Measurements from ENCODE around the gene AP2S1. TPM values are rescaled to one million over a fixed set of nuclear protein-coding genes. Genes with fewer than 3 reads are reported as not detected.
"Not testable (repeated sequence)": the region's sequence is repeated elsewhere in the genome, so short reads cannot be mapped to it uniquely, and the experiment has no call there.

Gene AP2S1
- total and polyA plus RNA-seq, 2 donors (not counting 3 experiments of a cell fraction or from before 2014, with no cell fraction given), result 313 to 376 TPM

DNA sequence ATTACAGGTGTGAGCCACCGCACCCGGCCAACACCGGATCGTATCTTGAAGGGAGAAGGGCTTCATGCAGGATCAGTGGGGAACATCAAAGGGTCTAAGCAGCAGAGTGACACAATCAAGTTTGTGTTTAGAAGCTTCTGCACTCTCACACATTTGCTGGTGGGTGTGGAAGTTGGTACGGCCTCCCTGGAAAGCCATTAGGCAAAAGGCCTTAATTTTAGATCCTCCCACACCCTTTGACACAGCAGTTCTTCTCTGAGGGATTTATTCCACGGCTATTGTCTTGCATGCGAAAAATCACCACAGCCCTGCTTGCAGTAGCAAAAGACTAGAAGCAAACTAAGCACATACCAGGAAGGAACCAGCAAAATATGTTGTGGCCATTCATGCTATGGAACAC, 44.0 kb downstream of the AP2S1 start:
- Histone ChIP-seq H3K9me1 (replicated peaks; ENCODE audit: control insufficient read depth, extremely low read depth, insufficient read depth, low read length) (no peaks in the 10 kb centered on the region), H3K79me2 (ENCODE audit: control insufficient read depth, insufficient read depth, low read length) (no peaks in the 10 kb centered on the region), H3K27ac (ENCODE audit: insufficient read depth, low read depth, low read length) (no peak overlapping the region), H3K36me3 (ENCODE audit: control insufficient read depth in 2 of 2, extremely low read depth in 1 of 2, insufficient read depth in 2 of 2, low read length in 2 of 2) (no peaks in the 10 kb centered on the region), H3K9ac (replicated peaks; ENCODE audit: extremely low read depth, insufficient read depth, low read length) (no peak overlapping the region), H3K27me3 (ENCODE audit: control insufficient read depth in 2 of 2, insufficient read depth in 2 of 2, low read length in 2 of 2) (no peaks in the 10 kb centered on the region), H3K9me3 (replicated peaks; ENCODE audit: control insufficient read depth, insufficient read depth, low read length) (no peaks in the 10 kb centered on the region), H3K4me2 (ENCODE audit: insufficient read depth, low read length) (no peak overlapping the region), H3K4me3 (replicated peaks in 1 of 3; ENCODE audit: insufficient read depth in 1 of 3, low read depth in 1 of 3, low read length in 3 of 3) (no peak overlapping the region), H3K4me1 (ENCODE audit: control insufficient read depth, extremely low read depth, insufficient read depth, low read length) (no peaks in the 10 kb centered on the region), H4K20me1 (replicated peaks; ENCODE audit: control insufficient read depth, extremely low read depth, insufficient read depth, low read length) (no peaks in the 10 kb centered on the region), H2AFZ (ENCODE audit: low read depth, low read length) (no peak overlapping the region)
- no TSS peak for BruUV-seq (replicated peaks)
- dilution Hi-C loops (cut with MboI; ENCODE audit: extremely low pct_ligation_motif_present, low sequenced_read_pairs), result no loop called here
- DNase-seq (ENCODE audit: low read depth, low spot score), result no peak
- TF ChIP-seq JUN (IDR thresholded peaks at IDR 0.05; ENCODE audit: borderline replicate concordance, insufficient read depth, insufficient read length, low read depth) (no peak), POLR2AphosphoS5 (IDR thresholded peaks at IDR 0.05; ENCODE audit: insufficient read depth, low read depth, low read length) (no peak), FOS (IDR thresholded peaks at IDR 0.05; ENCODE audit: borderline replicate concordance, insufficient read depth, low read length) (no peak), POLR2A (IDR thresholded peaks at IDR 0.05; ENCODE audit: low read depth, low read length) (no peak), MYC (IDR thresholded peaks at IDR 0.05; ENCODE audit: low read depth, low read length) (no peak), EZH2 (IDR thresholded peaks at IDR 0.05; ENCODE audit: borderline replicate concordance, low read depth, low read length, severe bottlenecking) (no peak), GATA2 (IDR thresholded peaks at IDR 0.05; ENCODE audit: insufficient read depth, insufficient read length, low read depth, low read length) (no peak)
- TF ChIP-seq, protein P1, sequence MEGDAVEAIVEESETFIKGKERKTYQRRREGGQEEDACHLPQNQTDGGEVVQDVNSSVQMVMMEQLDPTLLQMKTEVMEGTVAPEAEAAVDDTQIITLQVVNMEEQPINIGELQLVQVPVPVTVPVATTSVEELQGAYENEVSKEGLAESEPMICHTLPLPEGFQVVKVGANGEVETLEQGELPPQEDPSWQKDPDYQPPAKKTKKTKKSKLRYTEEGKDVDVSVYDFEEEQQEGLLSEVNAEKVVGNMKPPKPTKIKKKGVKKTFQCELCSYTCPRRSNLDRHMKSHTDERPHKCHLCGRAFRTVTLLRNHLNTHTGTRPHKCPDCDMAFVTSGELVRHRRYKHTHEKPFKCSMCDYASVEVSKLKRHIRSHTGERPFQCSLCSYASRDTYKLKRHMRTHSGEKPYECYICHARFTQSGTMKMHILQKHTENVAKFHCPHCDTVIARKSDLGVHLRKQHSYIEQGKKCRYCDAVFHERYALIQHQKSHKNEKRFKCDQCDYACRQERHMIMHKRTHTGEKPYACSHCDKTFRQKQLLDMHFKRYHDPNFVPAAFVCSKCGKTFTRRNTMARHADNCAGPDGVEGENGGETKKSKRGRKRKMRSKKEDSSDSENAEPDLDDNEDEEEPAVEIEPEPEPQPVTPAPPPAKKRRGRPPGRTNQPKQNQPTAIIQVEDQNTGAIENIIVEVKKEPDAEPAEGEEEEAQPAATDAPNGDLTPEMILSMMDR (IDR thresholded peaks at IDR 0.05; ENCODE audit: extremely low read depth in 1 of 2, insufficient read depth in 1 of 2, low read depth in 1 of 2, low read length in 2 of 2), result no peak
- TF ChIP-seq, protein P2, sequence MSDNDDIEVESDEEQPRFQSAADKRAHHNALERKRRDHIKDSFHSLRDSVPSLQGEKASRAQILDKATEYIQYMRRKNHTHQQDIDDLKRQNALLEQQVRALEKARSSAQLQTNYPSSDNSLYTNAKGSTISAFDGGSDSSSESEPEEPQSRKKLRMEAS (IDR thresholded peaks at IDR 0.05; ENCODE audit: insufficient read depth, insufficient read length), result no peak
- ChIA-PET CTCF (interaction anchor here (1.1 kb wide), 1 partner anchor 37 kb away, joined by 3 read pairs; no protein-coding TSS in a partner anchor), POLR2A (no interaction called here)
- no peak for FAIRE-seq
- intact Hi-C loops (cut with micrococcal nuclease), result no loop called here

DNA sequence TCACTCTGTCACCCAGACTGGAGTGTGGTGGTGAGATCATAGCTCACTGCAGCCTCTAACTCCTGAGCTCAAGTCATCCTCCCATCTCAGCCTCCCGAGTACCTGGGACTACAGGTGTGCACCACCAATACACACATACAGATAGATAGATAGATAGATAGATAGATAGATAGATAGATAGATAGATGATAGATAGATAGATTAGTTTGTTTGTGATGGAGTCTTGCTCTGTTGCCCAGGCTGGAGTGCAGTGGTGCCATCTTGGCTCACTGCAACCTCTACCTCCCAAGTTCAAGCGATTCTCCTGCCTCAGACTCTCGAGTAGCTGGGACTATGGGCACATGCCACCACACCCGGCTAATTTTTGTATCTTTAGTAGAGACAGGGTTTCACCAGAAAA, 46.2 kb downstream of the AP2S1 start:
- H3K9me1 ChIP-seq (replicated peaks; ENCODE audit: control insufficient read depth, extremely low read depth, insufficient read depth, low read length); H4K20me1 ChIP-seq (replicated peaks; ENCODE audit: control insufficient read depth, extremely low read depth, insufficient read depth, low read length); H3K36me3 ChIP-seq (ENCODE audit: control insufficient read depth in 2 of 2, extremely low read depth in 1 of 2, insufficient read depth in 2 of 2, low read length in 2 of 2); H3K4me3 ChIP-seq (replicated peaks in 1 of 3; ENCODE audit: insufficient read depth in 1 of 3, low read depth in 1 of 3, low read length in 3 of 3); H3K27ac ChIP-seq (ENCODE audit: insufficient read depth, low read depth, low read length); DNase-seq (ENCODE audit: low read depth, low spot score); H2AFZ ChIP-seq (ENCODE audit: low read depth, low read length); POLR2A ChIA-PET; FAIRE-seq; intact Hi-C loops (cut with micrococcal nuclease); BruUV-seq (replicated peaks); H3K79me2 ChIP-seq (ENCODE audit: control insufficient read depth, insufficient read depth, low read length); H3K27me3 ChIP-seq (ENCODE audit: control insufficient read depth in 2 of 2, insufficient read depth in 2 of 2, low read length in 2 of 2); H3K9ac ChIP-seq (replicated peaks; ENCODE audit: extremely low read depth, insufficient read depth, low read length); dilution Hi-C loops (cut with MboI; ENCODE audit: extremely low pct_ligation_motif_present, low sequenced_read_pairs); H3K9me3 ChIP-seq (replicated peaks; ENCODE audit: control insufficient read depth, insufficient read depth, low read length); H3K4me2 ChIP-seq (ENCODE audit: insufficient read depth, low read length); H3K4me1 ChIP-seq (ENCODE audit: control insufficient read depth, extremely low read depth, insufficient read depth, low read length): not testable (repeated sequence)
- CTCF ChIA-PET, result interaction anchor here (0.9 to 2.1 kb wide), 5 partner anchors 16 to 208 kb away, joined by 3 to 8 read pairs (median 3); no protein-coding TSS in a partner anchor

All from endothelial cell of umbilical vein (primary cell).